HTR-8/SVneo (cell line): ENCODE data around the gene EHHADH.
"Not testable (repeated sequence)": the region's sequence is repeated elsewhere in the genome, so short reads cannot be mapped to it uniquely, and the experiment has no call there.

Source experiments
- DNase-seq: peaks from one replicate; pipeline ENCODE4 v3.0.0; 2011; ENCODE audit warnings: low spot score, mixed read lengths; ENCODE audit not compliant: insufficient read length
- FAIRE-seq: peaks from 2 replicates; lab custom pipeline; 2011; peaks lifted over from hg19 to GRCh38; lab: Jason Lieb, UNC

The EHHADH gene

GRCh38 chr3:185254799-185255198 is 950 bp upstream of the EHHADH start:
- FAIRE-seq: no peak
- no peak for DNase-seq

GRCh38 chr3:185253133-185253532 is 716 bp downstream of the EHHADH start:
- DNase-seq, FAIRE-seq: not testable (repeated sequence)

- DNase-seq: no peak
Observed at GRCh38 chr3:185251272-185251671, 2.6 kb downstream of the EHHADH start.

GRCh38 chr3:185250653-185251052 is 3.2 kb downstream of the EHHADH start:
- FAIRE-seq: no peak
- DNase-seq: no peak

More at GRCh38 chr3:185251272-185251671, 2.6 kb downstream of the EHHADH start:
- FAIRE-seq: no peak

GRCh38 chr3:185250247-185250646 is 3.6 kb downstream of the EHHADH start:
- no peak for DNase-seq
- no peak for FAIRE-seq

GRCh38 chr3:185242642-185243041 is 11.2 kb downstream of the EHHADH start:
- DNase-seq (no peak), FAIRE-seq (no peak)

- no peak for FAIRE-seq
- DNase-seq: no peak
Observed at GRCh38 chr3:185236969-185237368, 16.9 kb downstream of the EHHADH start.

- DNase-seq: no peak
- no peak for FAIRE-seq
Observed at GRCh38 chr3:185233328-185233727, 20.5 kb downstream of the EHHADH start.

GRCh38 chr3:185226526-185226925 is 27.3 kb downstream of the EHHADH start:
- DNase-seq, FAIRE-seq: not testable (repeated sequence)

- DNase-seq: no peak
- FAIRE-seq: no peak
Observed at GRCh38 chr3:185225523-185225922, 28.3 kb downstream of the EHHADH start.

- DNase-seq (no peak), FAIRE-seq (no peak)
Observed at GRCh38 chr3:185225080-185225479, 28.8 kb downstream of the EHHADH start.

- no peak for DNase-seq
- FAIRE-seq: no peak
Observed at GRCh38 chr3:185221203-185221602, 32.6 kb downstream of the EHHADH start.

- DNase-seq (no peak), FAIRE-seq (no peak)
Observed at GRCh38 chr3:185216607-185216958, 37.3 kb downstream of the EHHADH start.

GRCh38 chr3:185215873-185216606 is 37.8 kb downstream of the EHHADH start:
- no peak for FAIRE-seq
- DNase-seq: no peak

- DNase-seq (no peak), FAIRE-seq (no peak)
Observed at GRCh38 chr3:185212559-185212958, 41.3 kb downstream of the EHHADH start.

- FAIRE-seq (no peak), DNase-seq (no peak)
Observed at GRCh38 chr3:185212086-185212485, 41.8 kb downstream of the EHHADH start.

- DNase-seq: no peak
- FAIRE-seq: no peak
Observed at GRCh38 chr3:185210621-185211142, 43.2 kb downstream of the EHHADH start.

- DNase-seq (no peak), FAIRE-seq (no peak)
Observed at GRCh38 chr3:185208823-185209222, 45.0 kb downstream of the EHHADH start.

- no peak for DNase-seq
- FAIRE-seq: no peak
Observed at GRCh38 chr3:185207931-185208746, 45.7 kb downstream of the EHHADH start.

GRCh38 chr3:185207481-185207880 is 46.4 kb downstream of the EHHADH start:
- no peak for FAIRE-seq

GRCh38 chr3:185205865-185206264 is 48.0 kb downstream of the EHHADH start:
- no peak for FAIRE-seq
- no peak for DNase-seq

More at GRCh38 chr3:185207481-185207880, 46.4 kb downstream of the EHHADH start:
- no peak for DNase-seq
